ENCODE data around the gene C16orf86.

C16orf86 gene

DNA sequence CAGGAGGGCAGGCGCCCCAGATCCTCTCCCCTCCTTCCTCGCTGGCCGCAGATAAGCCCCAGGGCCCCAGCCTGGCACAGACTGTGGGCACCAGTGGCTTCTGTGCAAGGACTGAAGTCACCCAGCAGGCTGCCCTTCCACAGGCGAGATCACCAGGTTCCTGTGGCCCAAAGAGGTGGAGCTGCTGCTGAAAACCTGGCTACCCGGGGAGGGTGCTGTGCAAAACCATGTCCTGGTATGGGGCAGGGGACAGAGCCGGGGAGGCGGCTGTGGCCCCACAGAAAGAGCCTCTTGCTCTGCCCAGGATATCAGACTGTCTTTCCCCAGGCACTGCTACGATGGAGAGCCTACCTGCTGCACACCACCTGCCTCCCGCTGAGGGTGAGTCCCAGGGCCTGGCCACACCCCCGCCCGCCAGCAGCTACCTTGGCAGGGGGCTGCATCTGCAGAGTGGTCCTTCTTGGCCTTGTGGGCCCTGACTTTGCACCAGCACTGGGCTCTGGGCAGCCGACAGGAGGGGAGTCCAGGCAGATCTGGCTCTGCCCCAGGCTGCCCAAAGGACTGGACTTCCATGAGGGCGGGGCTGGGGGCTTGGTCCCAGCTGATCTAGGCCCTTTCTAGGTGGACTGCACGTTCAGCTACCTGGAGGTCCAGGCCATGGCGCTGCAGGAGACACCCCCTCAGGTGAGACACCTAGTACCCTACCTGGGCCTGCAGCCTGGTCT lies 21.1 kb upstream of the C16orf86 start:
- TF ChIP-seq ZNF70 (CRISPR knock-in tag; IDR thresholded peaks at IDR 0.05) (no peak), ZFP3 (CRISPR knock-in tag; IDR thresholded peaks at IDR 0.05) (no peak), OSR1 (CRISPR knock-in tag; IDR thresholded peaks at IDR 0.05) (no peak), PPARA (CRISPR knock-in tag; IDR thresholded peaks at IDR 0.05; ENCODE audit: borderline replicate concordance) (no peak), BACH2 (CRISPR knock-in tag; IDR thresholded peaks at IDR 0.05; ENCODE audit: borderline replicate concordance) (no peak)
- TF ChIP-seq, protein P1, sequence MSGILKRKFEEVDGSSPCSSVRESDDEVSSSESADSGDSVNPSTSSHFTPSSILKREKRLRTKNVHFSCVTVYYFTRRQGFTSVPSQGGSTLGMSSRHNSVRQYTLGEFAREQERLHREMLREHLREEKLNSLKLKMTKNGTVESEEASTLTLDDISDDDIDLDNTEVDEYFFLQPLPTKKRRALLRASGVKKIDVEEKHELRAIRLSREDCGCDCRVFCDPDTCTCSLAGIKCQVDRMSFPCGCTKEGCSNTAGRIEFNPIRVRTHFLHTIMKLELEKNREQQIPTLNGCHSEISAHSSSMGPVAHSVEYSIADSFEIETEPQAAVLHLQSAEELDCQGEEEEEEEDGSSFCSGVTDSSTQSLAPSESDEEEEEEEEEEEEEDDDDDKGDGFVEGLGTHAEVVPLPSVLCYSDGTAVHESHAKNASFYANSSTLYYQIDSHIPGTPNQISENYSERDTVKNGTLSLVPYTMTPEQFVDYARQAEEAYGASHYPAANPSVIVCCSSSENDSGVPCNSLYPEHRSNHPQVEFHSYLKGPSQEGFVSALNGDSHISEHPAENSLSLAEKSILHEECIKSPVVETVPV (CRISPR knock-in tag; IDR thresholded peaks at IDR 0.05), result no peak
- no peak for ATAC-seq

DNA sequence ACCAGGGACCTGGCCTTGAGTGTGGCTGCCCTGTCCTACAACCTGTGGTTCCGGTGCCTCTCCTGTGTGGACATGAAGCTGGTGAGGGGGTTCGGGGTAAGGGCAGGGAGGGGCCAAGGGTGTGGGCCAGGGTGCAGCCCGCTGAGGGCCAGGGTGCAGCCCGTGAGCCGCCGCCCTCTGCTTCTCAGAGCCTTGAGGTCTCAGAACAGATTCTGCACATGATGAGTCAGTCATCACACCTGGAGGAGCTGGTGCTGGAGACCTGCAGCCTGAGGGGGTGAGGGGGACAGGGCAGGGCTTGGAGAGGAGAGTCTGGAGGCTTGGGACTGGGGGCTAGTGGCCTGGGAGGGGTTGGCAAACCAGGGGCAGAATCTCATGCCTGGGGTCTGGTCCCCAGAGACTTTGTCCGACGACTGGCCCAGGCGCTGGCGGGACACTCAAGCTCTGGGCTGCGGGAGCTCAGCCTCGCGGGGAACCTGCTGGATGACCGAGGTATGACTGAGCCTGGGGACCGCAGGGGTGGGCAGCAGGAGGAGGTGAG lies 19.4 kb upstream of the C16orf86 start:
- no peak for ATAC-seq
- TF ChIP-seq ZFP3 (CRISPR knock-in tag; IDR thresholded peaks at IDR 0.05) (no peak), GLIS3 (CRISPR knock-in tag; IDR thresholded peaks at IDR 0.05) (no peak), BACH2 (CRISPR knock-in tag; IDR thresholded peaks at IDR 0.05; ENCODE audit: borderline replicate concordance) (no peak), ZNF8 (CRISPR knock-in tag; IDR thresholded peaks at IDR 0.05) (no peak), ARNTL (CRISPR knock-in tag; IDR thresholded peaks at IDR 0.05; ENCODE audit: borderline replicate concordance, low read depth) (no peak), ESRRG (CRISPR knock-in tag; IDR thresholded peaks at IDR 0.05) (no peak), OSR1 (CRISPR knock-in tag; IDR thresholded peaks at IDR 0.05) (no peak), SNAI2 (CRISPR knock-in tag; IDR thresholded peaks at IDR 0.05) (no peak), TOX (CRISPR knock-in tag; IDR thresholded peaks at IDR 0.05; ENCODE audit: borderline replicate concordance) (no peak), CSDC2 (CRISPR knock-in tag; IDR thresholded peaks at IDR 0.05) (no peak), ZNF70 (CRISPR knock-in tag; IDR thresholded peaks at IDR 0.05) (no peak), ISL1 (CRISPR knock-in tag; IDR thresholded peaks at IDR 0.05) (no peak), ZNF565 (CRISPR knock-in tag; conservative IDR thresholded peaks at IDR 0.05; ENCODE audit: low read depth) (no peak)
- TF ChIP-seq, protein P2, sequence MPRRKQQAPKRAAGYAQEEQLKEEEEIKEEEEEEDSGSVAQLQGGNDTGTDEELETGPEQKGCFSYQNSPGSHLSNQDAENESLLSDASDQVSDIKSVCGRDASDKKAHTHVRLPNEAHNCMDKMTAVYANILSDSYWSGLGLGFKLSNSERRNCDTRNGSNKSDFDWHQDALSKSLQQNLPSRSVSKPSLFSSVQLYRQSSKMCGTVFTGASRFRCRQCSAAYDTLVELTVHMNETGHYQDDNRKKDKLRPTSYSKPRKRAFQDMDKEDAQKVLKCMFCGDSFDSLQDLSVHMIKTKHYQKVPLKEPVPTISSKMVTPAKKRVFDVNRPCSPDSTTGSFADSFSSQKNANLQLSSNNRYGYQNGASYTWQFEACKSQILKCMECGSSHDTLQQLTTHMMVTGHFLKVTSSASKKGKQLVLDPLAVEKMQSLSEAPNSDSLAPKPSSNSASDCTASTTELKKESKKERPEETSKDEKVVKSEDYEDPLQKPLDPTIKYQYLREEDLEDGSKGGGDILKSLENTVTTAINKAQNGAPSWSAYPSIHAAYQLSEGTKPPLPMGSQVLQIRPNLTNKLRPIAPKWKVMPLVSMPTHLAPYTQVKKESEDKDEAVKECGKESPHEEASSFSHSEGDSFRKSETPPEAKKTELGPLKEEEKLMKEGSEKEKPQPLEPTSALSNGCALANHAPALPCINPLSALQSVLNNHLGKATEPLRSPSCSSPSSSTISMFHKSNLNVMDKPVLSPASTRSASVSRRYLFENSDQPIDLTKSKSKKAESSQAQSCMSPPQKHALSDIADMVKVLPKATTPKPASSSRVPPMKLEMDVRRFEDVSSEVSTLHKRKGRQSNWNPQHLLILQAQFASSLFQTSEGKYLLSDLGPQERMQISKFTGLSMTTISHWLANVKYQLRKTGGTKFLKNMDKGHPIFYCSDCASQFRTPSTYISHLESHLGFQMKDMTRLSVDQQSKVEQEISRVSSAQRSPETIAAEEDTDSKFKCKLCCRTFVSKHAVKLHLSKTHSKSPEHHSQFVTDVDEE (CRISPR knock-in tag; IDR thresholded peaks at IDR 0.05), result no peak
- TF ChIP-seq, protein P3, sequence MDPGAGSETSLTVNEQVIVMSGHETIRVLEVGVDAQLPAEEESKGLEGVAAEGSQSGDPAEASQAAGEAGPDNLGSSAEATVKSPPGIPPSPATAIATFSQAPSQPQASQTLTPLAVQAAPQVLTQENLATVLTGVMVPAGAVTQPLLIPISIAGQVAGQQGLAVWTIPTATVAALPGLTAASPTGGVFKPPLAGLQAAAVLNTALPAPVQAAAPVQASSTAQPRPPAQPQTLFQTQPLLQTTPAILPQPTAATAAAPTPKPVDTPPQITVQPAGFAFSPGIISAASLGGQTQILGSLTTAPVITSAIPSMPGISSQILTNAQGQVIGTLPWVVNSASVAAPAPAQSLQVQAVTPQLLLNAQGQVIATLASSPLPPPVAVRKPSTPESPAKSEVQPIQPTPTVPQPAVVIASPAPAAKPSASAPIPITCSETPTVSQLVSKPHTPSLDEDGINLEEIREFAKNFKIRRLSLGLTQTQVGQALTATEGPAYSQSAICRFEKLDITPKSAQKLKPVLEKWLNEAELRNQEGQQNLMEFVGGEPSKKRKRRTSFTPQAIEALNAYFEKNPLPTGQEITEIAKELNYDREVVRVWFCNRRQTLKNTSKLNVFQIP (CRISPR knock-in tag; IDR thresholded peaks at IDR 0.05; ENCODE audit: borderline replicate concordance, low read depth), result no peak

DNA sequence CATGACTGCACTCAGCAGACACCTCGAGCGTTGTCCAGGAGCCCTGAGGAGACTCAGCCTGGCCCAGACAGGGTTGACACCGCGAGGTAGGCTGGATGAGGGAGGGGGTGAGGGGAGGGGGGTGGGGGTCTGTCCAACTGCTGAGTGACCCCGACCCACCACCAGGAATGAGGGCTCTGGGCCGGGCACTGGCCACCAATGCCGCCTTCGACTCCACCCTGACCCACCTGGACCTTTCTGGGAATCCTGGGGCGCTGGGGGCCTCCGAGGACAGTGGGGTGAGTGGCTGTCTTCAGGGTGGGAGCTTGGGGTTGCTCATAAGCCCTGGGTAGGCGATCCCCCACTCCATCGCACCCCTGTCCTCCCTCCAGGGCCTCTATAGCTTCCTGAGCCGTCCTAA lies 18.9 kb upstream of the C16orf86 start:
- no peak for ATAC-seq
- TF ChIP-seq, protein P4, sequence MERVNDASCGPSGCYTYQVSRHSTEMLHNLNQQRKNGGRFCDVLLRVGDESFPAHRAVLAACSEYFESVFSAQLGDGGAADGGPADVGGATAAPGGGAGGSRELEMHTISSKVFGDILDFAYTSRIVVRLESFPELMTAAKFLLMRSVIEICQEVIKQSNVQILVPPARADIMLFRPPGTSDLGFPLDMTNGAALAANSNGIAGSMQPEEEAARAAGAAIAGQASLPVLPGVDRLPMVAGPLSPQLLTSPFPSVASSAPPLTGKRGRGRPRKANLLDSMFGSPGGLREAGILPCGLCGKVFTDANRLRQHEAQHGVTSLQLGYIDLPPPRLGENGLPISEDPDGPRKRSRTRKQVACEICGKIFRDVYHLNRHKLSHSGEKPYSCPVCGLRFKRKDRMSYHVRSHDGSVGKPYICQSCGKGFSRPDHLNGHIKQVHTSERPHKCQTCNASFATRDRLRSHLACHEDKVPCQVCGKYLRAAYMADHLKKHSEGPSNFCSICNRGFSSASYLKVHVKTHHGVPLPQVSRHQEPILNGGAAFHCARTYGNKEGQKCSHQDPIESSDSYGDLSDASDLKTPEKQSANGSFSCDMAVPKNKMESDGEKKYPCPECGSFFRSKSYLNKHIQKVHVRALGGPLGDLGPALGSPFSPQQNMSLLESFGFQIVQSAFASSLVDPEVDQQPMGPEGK (CRISPR knock-in tag; IDR thresholded peaks at IDR 0.05; ENCODE audit: borderline replicate concordance), result no peak
- TF ChIP-seq BACH2 (CRISPR knock-in tag; IDR thresholded peaks at IDR 0.05; ENCODE audit: borderline replicate concordance) (no peak), ZNF565 (CRISPR knock-in tag; conservative IDR thresholded peaks at IDR 0.05; ENCODE audit: low read depth) (no peak), ZFP30 (CRISPR knock-in tag; IDR thresholded peaks at IDR 0.05) (no peak), CSDC2 (CRISPR knock-in tag; IDR thresholded peaks at IDR 0.05) (no peak), OSR1 (CRISPR knock-in tag; IDR thresholded peaks at IDR 0.05) (no peak), ZFP3 (CRISPR knock-in tag; IDR thresholded peaks at IDR 0.05) (no peak), ISL1 (CRISPR knock-in tag; IDR thresholded peaks at IDR 0.05) (no peak)
- TF ChIP-seq, protein P2 (CRISPR knock-in tag; IDR thresholded peaks at IDR 0.05), result no peak

All from SK-N-SH treated with all-trans-retinoic acid at 6 μM for 48 hours (cell line).